ENCODE measurements around the gene SLX4IP. TPM values are rescaled to one million over a fixed set of nuclear protein-coding genes. Genes with fewer than 3 reads are reported as not detected.

The SLX4IP gene
- total and polyA plus RNA-seq, 2 of the 13 experiments (the other 11 are each of a cell fraction or from before 2014, with no cell fraction given), result 3.6 to 7.3 TPM

DNA sequence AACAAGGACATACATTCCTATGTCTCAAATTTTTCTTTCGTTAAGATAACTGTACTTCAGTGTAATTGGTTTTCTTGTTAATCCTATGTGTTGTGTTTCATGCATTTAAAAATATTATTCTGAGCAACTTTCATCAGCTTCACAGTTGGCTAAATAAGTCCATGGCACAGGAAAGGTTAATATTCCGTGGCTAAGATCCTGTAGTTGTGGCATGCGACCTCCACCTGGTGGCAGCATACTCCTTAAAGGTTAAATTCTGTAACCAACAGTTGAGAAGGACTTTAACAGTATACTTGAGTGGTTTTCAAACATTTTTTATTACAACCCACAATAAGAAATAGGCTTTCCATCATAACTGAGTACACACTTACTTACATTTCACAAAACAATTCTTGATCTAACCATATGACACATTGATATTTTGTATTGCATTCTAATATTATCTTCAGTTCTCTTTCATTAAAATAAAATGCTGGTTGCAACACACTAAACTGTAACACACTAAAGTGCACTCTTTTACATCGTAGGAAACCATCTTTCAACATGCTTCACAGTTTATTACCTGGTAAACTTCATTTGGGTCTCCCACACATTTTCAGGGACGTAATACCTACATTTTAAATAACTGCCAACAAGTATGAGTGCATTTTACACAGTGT lies 118.3 kb downstream of the SLX4IP start (continued):
- TF ChIP-seq MAZ (IDR thresholded peaks at IDR 0.05; ENCODE audit: borderline replicate concordance, low read depth, low read length) (no peak), MAZ (CRISPR knock-in tag; IDR thresholded peaks at IDR 0.05; ENCODE audit: low read depth) (peak; percentile 45; the same call in 1 of the 2 replicates), PLSCR1 (CRISPR knock-in tag; IDR thresholded peaks at IDR 0.05; ENCODE audit: borderline replicate concordance) (no peak), PHF21A (CRISPR knock-in tag; IDR thresholded peaks at IDR 0.05) (no peak), PAXIP1 (CRISPR knock-in tag; conservative IDR thresholded peaks at IDR 0.05) (no peak), HNF1A (IDR thresholded peaks at IDR 0.05; ENCODE audit: low read depth) (no peak), HNF1A (CRISPR knock-in tag; IDR thresholded peaks at IDR 0.05; ENCODE audit: borderline replicate concordance) (no peak), SOX5 (CRISPR knock-in tag; IDR thresholded peaks at IDR 0.05; ENCODE audit: borderline replicate concordance) (peak; percentile 8; the same call in 1 of the 2 replicates), YEATS4 (CRISPR knock-in tag; IDR thresholded peaks at IDR 0.05; ENCODE audit: borderline replicate concordance) (no peak), FOSL2 (CRISPR knock-in tag; IDR thresholded peaks at IDR 0.05) (peak; percentile 64), ARID5B (CRISPR knock-in tag; IDR thresholded peaks at IDR 0.05) (peak; percentile 81), ZNF296 (CRISPR knock-in tag; conservative IDR thresholded peaks at IDR 0.05) (no peak), ZNF605 (CRISPR knock-in tag; IDR thresholded peaks at IDR 0.05) (no peak), CCDC6 (CRISPR knock-in tag; IDR thresholded peaks at IDR 0.05) (no peak)
- TF ChIP-seq, protein P1, sequence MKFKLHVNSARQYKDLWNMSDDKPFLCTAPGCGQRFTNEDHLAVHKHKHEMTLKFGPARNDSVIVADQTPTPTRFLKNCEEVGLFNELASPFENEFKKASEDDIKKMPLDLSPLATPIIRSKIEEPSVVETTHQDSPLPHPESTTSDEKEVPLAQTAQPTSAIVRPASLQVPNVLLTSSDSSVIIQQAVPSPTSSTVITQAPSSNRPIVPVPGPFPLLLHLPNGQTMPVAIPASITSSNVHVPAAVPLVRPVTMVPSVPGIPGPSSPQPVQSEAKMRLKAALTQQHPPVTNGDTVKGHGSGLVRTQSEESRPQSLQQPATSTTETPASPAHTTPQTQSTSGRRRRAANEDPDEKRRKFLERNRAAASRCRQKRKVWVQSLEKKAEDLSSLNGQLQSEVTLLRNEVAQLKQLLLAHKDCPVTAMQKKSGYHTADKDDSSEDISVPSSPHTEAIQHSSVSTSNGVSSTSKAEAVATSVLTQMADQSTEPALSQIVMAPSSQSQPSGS (CRISPR knock-in tag; IDR thresholded peaks at IDR 0.05), result 0 out of 2 replicates have a peak, but pooled peaks have one; percentile 7
